Smooth muscle cell (in vitro differentiated cells): ENCODE measurements around the gene TTC34. TPM values are rescaled to one million over a fixed set of nuclear protein-coding genes. Genes with fewer than 3 reads are reported as not detected.

Experiments
- DNase-seq: peaks from one replicate; lab custom pipeline; 2025; ENCODE audit not compliant: unreplicated experiment; lab: John Stamatoyannopoulos, UW
- H2AFZ ChIP-seq: fragments of 200-600 bp; sonication (generic); 2 replicates; pipeline ENCODE4 v1.6.0; 2016; ENCODE audit warnings: antibody characterized with exemption, low read depth, mild to moderate bottlenecking
- H3F3A ChIP-seq: fragments of 200-600 bp; sonication (generic); 2 replicates; pipeline ENCODE4 v1.6.0; 2017; ENCODE audit warnings: antibody characterized with exemption, low read depth
- H3K27ac ChIP-seq: fragments of 200-600 bp; sonication (generic); 2 replicates; pipeline ENCODE4 v1.5.1; 2016; ENCODE audit warnings: low read depth, mild to moderate bottlenecking
- H3K27me3 ChIP-seq: fragments of 200-600 bp; sonication (generic); 2 replicates; pipeline ENCODE4 v1.6.1; 2016; ENCODE audit warnings: low read depth, mild to moderate bottlenecking
- H3K36me3 ChIP-seq: fragments of 200-600 bp; sonication (generic); 2 replicates; pipeline ENCODE4 v1.5.1; 2016; ENCODE audit warnings: low read depth
- H3K4me1 ChIP-seq: fragments of 200-600 bp; sonication (generic); 2 replicates; pipeline ENCODE4 v1.5.1; 2016; ENCODE audit warnings: low read depth
- H3K4me2 ChIP-seq: fragments of 200-600 bp; sonication (generic); 2 replicates; pipeline ENCODE4 v1.6.0; 2016; ENCODE audit warnings: mild to moderate bottlenecking
- H3K4me3 ChIP-seq: fragments of 200-600 bp; sonication (generic); 2 replicates; pipeline ENCODE4 v1.5.1; 2016; ENCODE audit warnings: mild to moderate bottlenecking
- H3K79me2 ChIP-seq: fragments of 200-600 bp; sonication (generic); 2 replicates; pipeline ENCODE4 v1.6.0; 2016; ENCODE audit warnings: low read depth, mild to moderate bottlenecking
- H3K9ac ChIP-seq: fragments of 200-600 bp; sonication (generic); 2 replicates; pipeline ENCODE4 v1.6.0; 2016; ENCODE audit warnings: low read depth
- H3K9me3 ChIP-seq: fragments of 200-600 bp; sonication (generic); replicated peaks from 2 replicates; pipeline ENCODE4 v1.5.1; 2016; ENCODE audit warnings: low read depth
- H4K20me1 ChIP-seq: fragments of 200-600 bp; sonication (generic); 2 replicates; pipeline ENCODE4 v1.6.0; 2016; ENCODE audit warnings: low read depth
- WGBS: methylation state at CpG from one replicate; pipeline ENCODE4 v1.1.7; 2016; ENCODE audit warnings: low lambda C conversion rate; 5-methylcytosine and 5-hydroxymethylcytosine counted together
- polyA plus RNA-seq: library from polyadenylated mRNA; unstranded; fragments of >200 nt; fragmentation: Nextera tagmentation; extraction: Ambion mirVana; gene quantifications from 2 replicates; pipeline ENCODE4 v1.2.1, GENCODE V29; 2016
- total RNA-seq: library from RNA; depleted of rRNA; stranded (reverse); fragments of >200 nt; gene quantifications from 2 replicates; pipeline ENCODE4 v1.2.3, GENCODE V29; 2014
- TF ChIP-seq, protein P1 (sequence below): fragments of 200-600 bp; sonication (generic); IDR thresholded peaks from 2 replicates; pipeline ENCODE4 v1.5.1; 2017; ENCODE audit warnings: borderline replicate concordance, mild to moderate bottlenecking, antibody characterized with exemption; ENCODE audit not compliant: insufficient read depth, poor library complexity, severe bottlenecking

The TTC34 gene
- total and polyA plus RNA-seq, 2 experiments from 2014 or later: 0.01 to 0.04 TPM

DNA sequence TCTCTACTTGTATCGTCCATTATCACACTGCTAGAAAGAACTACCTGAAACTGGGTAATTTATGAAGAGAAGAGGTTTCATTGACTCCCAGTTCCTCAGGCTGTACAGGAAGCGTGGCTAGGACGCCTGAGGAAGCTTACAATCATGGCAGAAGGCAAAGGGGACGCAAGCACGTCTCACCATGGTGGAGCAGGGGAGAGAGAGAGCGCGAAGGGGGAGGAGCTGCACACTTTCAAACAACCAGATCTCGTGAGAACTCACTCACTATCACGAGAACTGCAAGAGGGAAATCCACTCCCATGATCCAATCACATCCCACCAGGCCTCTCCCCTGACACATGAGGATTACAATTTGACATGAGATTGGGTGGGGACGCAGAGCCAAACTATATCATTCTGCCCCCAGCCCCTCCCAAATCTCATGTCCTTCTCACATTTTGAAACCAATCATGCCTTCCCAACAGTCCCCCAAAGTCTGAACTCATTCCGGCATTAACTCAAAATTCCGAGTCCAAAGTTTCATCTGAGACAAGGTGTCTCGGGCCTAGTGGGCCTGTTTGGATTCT lies 176.7 kb downstream of the TTC34 start:
- WGBS: 70% methylated on average over 13 of the region's 13 CpGs
- H3K4me3 ChIP-seq: no peak overlapping the region
- no peaks in the 10 kb centered on the region for H3K4me1 ChIP-seq
- H3K9ac ChIP-seq: no peak overlapping the region
- H2AFZ ChIP-seq: no peak overlapping the region
- no peaks in the 10 kb centered on the region for H4K20me1 ChIP-seq
- no peaks in the 10 kb centered on the region for H3K9me3 ChIP-seq
- DNase-seq: no peak
- peaks cover 43% of the 10 kb centered on the region for H3K27me3 ChIP-seq
- TF ChIP-seq, protein P1, sequence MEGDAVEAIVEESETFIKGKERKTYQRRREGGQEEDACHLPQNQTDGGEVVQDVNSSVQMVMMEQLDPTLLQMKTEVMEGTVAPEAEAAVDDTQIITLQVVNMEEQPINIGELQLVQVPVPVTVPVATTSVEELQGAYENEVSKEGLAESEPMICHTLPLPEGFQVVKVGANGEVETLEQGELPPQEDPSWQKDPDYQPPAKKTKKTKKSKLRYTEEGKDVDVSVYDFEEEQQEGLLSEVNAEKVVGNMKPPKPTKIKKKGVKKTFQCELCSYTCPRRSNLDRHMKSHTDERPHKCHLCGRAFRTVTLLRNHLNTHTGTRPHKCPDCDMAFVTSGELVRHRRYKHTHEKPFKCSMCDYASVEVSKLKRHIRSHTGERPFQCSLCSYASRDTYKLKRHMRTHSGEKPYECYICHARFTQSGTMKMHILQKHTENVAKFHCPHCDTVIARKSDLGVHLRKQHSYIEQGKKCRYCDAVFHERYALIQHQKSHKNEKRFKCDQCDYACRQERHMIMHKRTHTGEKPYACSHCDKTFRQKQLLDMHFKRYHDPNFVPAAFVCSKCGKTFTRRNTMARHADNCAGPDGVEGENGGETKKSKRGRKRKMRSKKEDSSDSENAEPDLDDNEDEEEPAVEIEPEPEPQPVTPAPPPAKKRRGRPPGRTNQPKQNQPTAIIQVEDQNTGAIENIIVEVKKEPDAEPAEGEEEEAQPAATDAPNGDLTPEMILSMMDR: no peak
- no peaks in the 10 kb centered on the region for H3F3A ChIP-seq
- H3K27ac ChIP-seq: no peak overlapping the region
- no peaks in the 10 kb centered on the region for H3K36me3 ChIP-seq
- no peak overlapping the region for H3K4me2 ChIP-seq
- no peaks in the 10 kb centered on the region for H3K79me2 ChIP-seq

DNA sequence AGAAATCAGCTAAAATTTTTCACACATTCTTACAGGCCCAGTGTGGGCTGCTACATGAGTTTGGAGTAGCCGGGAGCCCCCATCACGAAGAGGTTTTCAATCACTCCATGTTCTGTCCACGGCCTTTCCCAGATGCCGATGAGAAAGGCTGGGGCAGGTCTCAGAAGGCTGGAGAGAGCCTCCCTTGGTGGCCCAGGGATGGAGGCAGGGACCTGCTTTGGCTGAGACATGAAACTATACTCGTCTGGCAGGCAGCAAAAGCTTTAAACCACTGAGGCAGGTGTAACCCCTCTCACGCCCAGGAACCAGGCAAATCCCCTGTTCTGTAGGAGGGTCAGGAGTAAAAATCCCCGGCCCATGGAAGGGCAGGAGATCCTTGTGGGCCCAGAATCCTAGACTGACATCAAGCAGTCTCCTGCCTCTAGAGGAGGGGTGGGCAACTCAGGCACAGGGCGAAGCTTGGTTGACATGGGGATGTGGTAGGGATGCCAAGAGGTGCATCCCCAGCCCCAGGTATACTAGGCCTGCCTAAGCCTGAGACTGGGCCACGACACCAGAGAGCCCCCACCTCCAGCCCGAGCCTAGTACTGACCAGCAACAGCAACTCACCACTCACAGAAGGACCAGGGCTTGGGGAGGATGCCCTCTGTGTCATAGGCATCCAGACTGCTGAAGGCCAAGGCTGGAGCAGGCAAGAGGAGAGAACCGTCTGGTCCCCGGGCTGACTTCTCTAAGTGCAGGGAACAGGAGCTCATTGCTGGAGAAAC lies 177.7 kb downstream of the TTC34 start:
- Histone ChIP-seq H3K4me1 (no peaks in the 10 kb centered on the region), H4K20me1 (no peaks in the 10 kb centered on the region), H2AFZ (no peak overlapping the region), H3K9ac (no peak overlapping the region), H3K4me3 (no peak overlapping the region), H3K36me3 (no peaks in the 10 kb centered on the region), H3K9me3 (no peaks in the 10 kb centered on the region), H3K27me3 (peaks cover 33% of the 10 kb centered on the region), H3K27ac (no peak overlapping the region), H3K4me2 (no peak overlapping the region), H3F3A (no peaks in the 10 kb centered on the region), H3K79me2 (no peaks in the 10 kb centered on the region)
- TF ChIP-seq, protein P1: no peak
- DNase-seq: no peak
- 85% methylated on average over 12 of the region's 12 CpGs for WGBS

DNA sequence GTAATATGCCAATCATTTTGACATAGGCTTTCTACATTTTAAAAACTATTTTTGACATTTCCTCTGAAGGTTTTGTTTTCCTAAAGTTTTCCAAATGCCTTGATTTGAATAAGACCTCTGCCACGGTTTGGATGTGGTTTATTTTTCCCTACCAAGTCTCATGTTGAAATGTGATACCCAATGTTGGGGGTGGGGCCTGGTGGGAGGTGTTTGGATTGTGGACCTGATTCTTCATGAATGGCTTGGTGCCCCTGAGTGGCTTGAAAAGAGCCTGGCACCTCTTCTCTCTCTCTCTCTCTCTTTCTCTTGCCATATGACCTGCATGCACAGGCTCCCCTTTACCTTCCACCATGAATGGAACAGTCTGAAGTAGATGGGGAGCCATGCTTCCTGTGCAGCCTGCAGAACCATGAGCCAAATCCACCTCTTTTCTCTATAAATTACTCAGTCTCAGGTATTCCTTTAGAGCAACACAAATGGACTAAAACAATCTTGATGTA lies 183.5 kb downstream of the TTC34 start:
- Histone ChIP-seq H3K4me3 (no peak overlapping the region), H3K9ac (no peak overlapping the region), H3F3A (no peaks in the 10 kb centered on the region), H4K20me1 (no peaks in the 10 kb centered on the region), H3K36me3 (no peaks in the 10 kb centered on the region), H3K27ac (no peak overlapping the region), H3K9me3 (no peaks in the 10 kb centered on the region), H3K4me1 (no peaks in the 10 kb centered on the region), H3K4me2 (no peak overlapping the region), H3K27me3 (no peaks in the 10 kb centered on the region), H3K79me2 (no peaks in the 10 kb centered on the region), H2AFZ (no peak overlapping the region)
- TF ChIP-seq, protein P1: no peak
- DNase-seq: no peak
- 54% methylated on average over 1 of the region's 1 CpG for WGBS

DNA sequence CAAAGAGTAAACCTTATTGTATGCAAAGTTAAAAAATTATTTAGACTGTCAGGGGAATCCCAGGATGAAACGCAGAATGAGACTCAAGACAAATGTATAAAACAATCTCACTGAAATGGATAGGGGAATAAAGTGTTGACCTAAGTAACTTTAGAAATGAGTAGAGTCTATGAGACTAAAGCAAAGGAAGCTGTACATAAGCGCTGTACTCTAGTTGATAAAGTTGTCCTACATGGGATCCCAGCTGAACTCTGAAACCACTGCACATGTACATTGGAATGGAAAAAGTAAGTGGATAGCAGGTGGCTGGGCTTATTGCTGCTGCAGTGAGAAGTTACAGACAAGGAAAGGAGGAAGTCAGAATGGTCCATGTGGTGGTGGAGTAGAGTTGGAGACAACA lies 187.3 kb downstream of the TTC34 start:
- no peak for DNase-seq
- Histone ChIP-seq H3K9me3 (no peaks in the 10 kb centered on the region), H3F3A (no peaks in the 10 kb centered on the region), H2AFZ (no peak overlapping the region), H3K27me3 (no peaks in the 10 kb centered on the region), H3K79me2 (no peaks in the 10 kb centered on the region), H4K20me1 (no peaks in the 10 kb centered on the region), H3K36me3 (no peaks in the 10 kb centered on the region), H3K9ac (no peak overlapping the region), H3K4me1 (no peaks in the 10 kb centered on the region), H3K4me2 (no peak overlapping the region), H3K27ac (no peak overlapping the region), H3K4me3 (no peak overlapping the region)
- 85% methylated on average over 2 of the region's 2 CpGs for WGBS
- TF ChIP-seq, protein P1: no peak
